DND-41 (cell line): ENCODE measurements around the gene REG1A.

ENCODE experiments used
- ATAC-seq: fragments of 200-7000 bp; cut with Tn5 transposase; 3 replicates; pipeline ENCODE4 v1.9.1; 2021; ENCODE audit warnings: low read depth; ENCODE audit not compliant: insufficient read depth
- DNase-seq: peaks from one replicate; pipeline ENCODE4 v3.0.0-alpha.2; 2020
- H2AFZ ChIP-seq: 2 replicates; pipeline ENCODE4 v1.6.0; 2012; ENCODE audit warnings: low read depth, low read length
- H3K27ac ChIP-seq: 2 replicates; pipeline ENCODE4 v1.5.1; 2012; ENCODE audit warnings: low read length, inconsistent platforms
- H3K27me3 ChIP-seq: fragments of 200-600 bp; sonication (generic); 2 replicates; pipeline ENCODE4 v1.6.0; 2012; ENCODE audit warnings: low read length, mild to moderate bottlenecking, inconsistent platforms; ENCODE audit not compliant: insufficient read depth, poor library complexity
- H3K36me3 ChIP-seq: 2 replicates; pipeline ENCODE4 v1.5.1; 2012; ENCODE audit warnings: low read length, inconsistent platforms; ENCODE audit not compliant: insufficient read depth
- H3K4me1 ChIP-seq: 2 replicates; pipeline ENCODE4 v1.5.1; 2012; ENCODE audit warnings: mild to moderate bottlenecking, low read length; ENCODE audit not compliant: insufficient read depth
- H3K4me2 ChIP-seq: 2 replicates; pipeline ENCODE4 v1.6.0; 2012; ENCODE audit warnings: mild to moderate bottlenecking, moderate library complexity, low read length, inconsistent platforms; ENCODE audit not compliant: insufficient read depth
- H3K4me3 ChIP-seq, 2 experiments: fragments of 200-600 bp in 1 of 2; shearing (Covaris generic) in 1 of 2; 2 replicates each; pipeline ENCODE4 v1.5.1; 2012 to 2016; ENCODE audit warnings: inconsistent platforms in 2 of 2, low read length in 2 of 2, mild to moderate bottlenecking in 2 of 2, low read depth in 1 of 2, moderate library complexity in 1 of 2
- H3K79me2 ChIP-seq: 2 replicates; pipeline ENCODE4 v1.6.0; 2012; ENCODE audit warnings: low read length, inconsistent platforms; ENCODE audit not compliant: insufficient read depth
- H3K9ac ChIP-seq: 2 replicates; pipeline ENCODE4 v1.6.0; 2012; ENCODE audit warnings: low read depth, mild to moderate bottlenecking, inconsistent platforms, low read length, moderate library complexity
- H3K9me3 ChIP-seq: 2 replicates; pipeline ENCODE4 v1.5.1; 2012; ENCODE audit warnings: low read length, moderate library complexity, mild to moderate bottlenecking, inconsistent platforms; ENCODE audit not compliant: insufficient read depth, severe bottlenecking
- H4K20me1 ChIP-seq: 2 replicates; pipeline ENCODE4 v1.6.0; 2012; ENCODE audit warnings: low read length; ENCODE audit not compliant: insufficient read depth
- CTCF ChIP-seq: IDR thresholded peaks from 2 replicates; pipeline ENCODE4 v1.5.1; 2012; ENCODE audit warnings: borderline replicate concordance, low read length, moderate library complexity, mild to moderate bottlenecking; ENCODE audit not compliant: poor library complexity, severe bottlenecking; ENCODE audit errors: extremely low read depth
- EZH2 ChIP-seq: IDR thresholded peaks from 3 replicates; pipeline ENCODE4 v1.6.1; 2012; ENCODE audit warnings: borderline replicate concordance, low read depth, mild to moderate bottlenecking, moderate library complexity, low read length, inconsistent platforms; ENCODE audit not compliant: severe bottlenecking

REG1A gene

GRCh38 chr2:79159030-79159429, 38.7 kb downstream of the REG1A start:
- H4K20me1 ChIP-seq: no peaks in the 10 kb centered on the region

GRCh38 chr2:79159653-79160052, 39.4 kb downstream of the REG1A start, which contains the start of gene REG3A:
Gene REG3A (minus strand): TSS chr2:79159753. CDS start chr2:79159405, 348 bp downstream.
- no peaks in the 10 kb centered on the region for H3K79me2 ChIP-seq
- TF ChIP-seq CTCF (no peak), EZH2 (no peak)
- H3K4me3 ChIP-seq: no peak within 1 kb of the TSS
- no peaks in the 10 kb centered on the region for H3K4me1 ChIP-seq
- H3K27me3 ChIP-seq: no peaks in the 10 kb centered on the region
- H3K27ac ChIP-seq: no peak within 1 kb of the TSS
- no peaks in the 10 kb centered on the region for H3K9me3 ChIP-seq
- H2AFZ ChIP-seq: no peak within 1 kb of the TSS
- no peak within 1 kb of the TSS for H3K4me2 ChIP-seq
- ATAC-seq: no peak
- H4K20me1 ChIP-seq: no peaks in the 10 kb centered on the region
- DNase-seq: no peak
- H3K9ac ChIP-seq: no peak within 1 kb of the TSS
- no peaks in the 10 kb centered on the region for H3K36me3 ChIP-seq

More at GRCh38 chr2:79159030-79159429, 38.7 kb downstream of the REG1A start:
- Histone ChIP-seq H3K9ac (no peak overlapping the region), H3K4me1 (no peaks in the 10 kb centered on the region), H3K79me2 (no peaks in the 10 kb centered on the region), H2AFZ (no peak overlapping the region), H3K27me3 (no peaks in the 10 kb centered on the region), H3K27ac (no peak overlapping the region), H3K4me3 (no peak overlapping the region), H3K9me3 (no peaks in the 10 kb centered on the region), H3K36me3 (no peaks in the 10 kb centered on the region), H3K4me2 (no peak overlapping the region)
- no peak for DNase-seq
- ATAC-seq: no peak
- TF ChIP-seq EZH2 (no peak), CTCF (no peak)

- Histone ChIP-seq H3K4me3 (no peak overlapping the region), H3K27me3 (no peaks in the 10 kb centered on the region), H3K79me2 (no peaks in the 10 kb centered on the region), H3K9ac (no peak overlapping the region), H3K27ac (no peak overlapping the region), H3K4me1 (no peaks in the 10 kb centered on the region), H3K36me3 (no peaks in the 10 kb centered on the region), H3K9me3 (no peaks in the 10 kb centered on the region), H3K4me2 (no peak overlapping the region), H2AFZ (no peak overlapping the region), H4K20me1 (no peaks in the 10 kb centered on the region)
- no peak for TF ChIP-seq CTCF
- TF ChIP-seq EZH2: no peak
- DNase-seq: no peak
- ATAC-seq: no peak
Measured at GRCh38 chr2:79162132-79162531, 41.8 kb downstream of the REG1A start.

- ATAC-seq (no peak), DNase-seq (no peak)
- H3K79me2 ChIP-seq: no peaks in the 10 kb centered on the region
- H3K27me3 ChIP-seq: no peaks in the 10 kb centered on the region
- no peak overlapping the region for H3K9ac ChIP-seq
- TF ChIP-seq CTCF: no peak
- no peak for TF ChIP-seq EZH2
- no peak overlapping the region for H3K27ac ChIP-seq
- no peaks in the 10 kb centered on the region for H4K20me1 ChIP-seq
- H3K4me1 ChIP-seq: no peaks in the 10 kb centered on the region
- H3K4me3 ChIP-seq: no peak overlapping the region
- H3K9me3 ChIP-seq: no peaks in the 10 kb centered on the region
- no peaks in the 10 kb centered on the region for H3K36me3 ChIP-seq
- H2AFZ ChIP-seq: no peak overlapping the region
- no peak overlapping the region for H3K4me2 ChIP-seq
Measured at GRCh38 chr2:79162801-79163200, 42.5 kb downstream of the REG1A start.
